ENCODE results near the gene CUEDC1.

DNA sequence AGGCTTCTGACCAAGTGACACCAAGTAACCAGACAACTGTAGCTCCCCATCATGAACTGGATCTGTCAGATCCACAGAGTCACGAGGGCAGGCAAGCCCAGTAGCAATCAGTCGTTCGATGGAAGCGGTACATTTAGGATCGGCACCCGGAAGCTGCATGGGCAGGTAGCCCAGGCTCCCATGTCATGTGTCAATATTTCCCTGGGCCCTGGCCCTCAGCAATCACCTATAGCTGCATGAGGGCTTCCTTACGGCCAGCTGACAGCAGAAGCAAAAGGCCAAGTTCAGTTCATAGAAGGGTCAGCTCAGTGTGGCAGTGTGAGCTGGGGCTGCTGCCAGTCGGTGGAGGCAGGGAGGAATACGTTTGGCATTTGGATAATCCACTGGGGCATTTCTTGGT is 137.1 kb downstream of the CUEDC1 start:
- TF ChIP-seq, protein P1, sequence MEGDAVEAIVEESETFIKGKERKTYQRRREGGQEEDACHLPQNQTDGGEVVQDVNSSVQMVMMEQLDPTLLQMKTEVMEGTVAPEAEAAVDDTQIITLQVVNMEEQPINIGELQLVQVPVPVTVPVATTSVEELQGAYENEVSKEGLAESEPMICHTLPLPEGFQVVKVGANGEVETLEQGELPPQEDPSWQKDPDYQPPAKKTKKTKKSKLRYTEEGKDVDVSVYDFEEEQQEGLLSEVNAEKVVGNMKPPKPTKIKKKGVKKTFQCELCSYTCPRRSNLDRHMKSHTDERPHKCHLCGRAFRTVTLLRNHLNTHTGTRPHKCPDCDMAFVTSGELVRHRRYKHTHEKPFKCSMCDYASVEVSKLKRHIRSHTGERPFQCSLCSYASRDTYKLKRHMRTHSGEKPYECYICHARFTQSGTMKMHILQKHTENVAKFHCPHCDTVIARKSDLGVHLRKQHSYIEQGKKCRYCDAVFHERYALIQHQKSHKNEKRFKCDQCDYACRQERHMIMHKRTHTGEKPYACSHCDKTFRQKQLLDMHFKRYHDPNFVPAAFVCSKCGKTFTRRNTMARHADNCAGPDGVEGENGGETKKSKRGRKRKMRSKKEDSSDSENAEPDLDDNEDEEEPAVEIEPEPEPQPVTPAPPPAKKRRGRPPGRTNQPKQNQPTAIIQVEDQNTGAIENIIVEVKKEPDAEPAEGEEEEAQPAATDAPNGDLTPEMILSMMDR (IDR thresholded peaks at IDR 0.05), result no peak
- no peak for TF ChIP-seq POLR2A (IDR thresholded peaks at IDR 0.05)

Data from heart left ventricle (tissue), 13 donors.